Caco-2 (cell line): ENCODE results near the gene DDI2. TPM values are rescaled to one million over a fixed set of nuclear protein-coding genes. Genes with fewer than 3 reads are reported as not detected.

Source experiments
- BruUV-seq: library from RNA; stranded (reverse); fragments of 400-500 nt; replicated peaks from 2 replicates; lab custom pipeline; 2021; lab: Mats Ljungman, UMichigan
- CTCF ChIA-PET: fragments of 300-600 bp; sonication (Branson Sonifier 250); formaldehyde crosslinking; loops from one replicate; lab custom pipeline; 2022; ENCODE audit warnings: antibody characterized with exemption; lab: Charles Lee
- POLR2A ChIA-PET: fragments of 300-600 bp; sonication (Branson Sonifier 250); formaldehyde crosslinking; loops from one replicate; lab custom pipeline; 2022; ENCODE audit warnings: antibody characterized with exemption; lab: Charles Lee
- DNase-seq, 2 experiments: peaks; one replicate each; pipeline versions ENCODE4 v3.0.0 to v3.0.0-alpha.2; 2020 to 2022
- H3K27me3 ChIP-seq: replicated peaks from 2 replicates; pipeline ENCODE4 v1.6.0; 2011; ENCODE audit warnings: low read length; ENCODE audit not compliant: control insufficient read depth, insufficient read depth
- H3K36me3 ChIP-seq: 2 replicates; pipeline ENCODE4 v1.5.1; 2011; ENCODE audit warnings: low read length; ENCODE audit not compliant: control insufficient read depth, insufficient read depth
- H3K4me1 ChIP-seq: fragments of 250-450 bp; sonication (Bioruptor Pico); 2 replicates; pipeline ENCODE4 v1.5.1; 2020; ENCODE audit warnings: mild to moderate bottlenecking
- H3K4me3 ChIP-seq: 2 replicates; pipeline ENCODE4 v1.5.1; 2011; ENCODE audit warnings: low read depth, mild to moderate bottlenecking, control low read depth, low read length
- H3K9me3 ChIP-seq: fragments of 250-450 bp; sonication (Bioruptor Pico); 2 replicates; pipeline ENCODE4 v1.5.1; 2020; ENCODE audit warnings: mild to moderate bottlenecking, moderate library complexity
- H3K27ac Mint-ChIP-seq: one replicate; pipeline ENCODE4 v1.8.0; 2022; ENCODE audit warnings: mixed read lengths; ENCODE audit not compliant: unreplicated experiment
- H3K27me3 Mint-ChIP-seq: one replicate; pipeline ENCODE4 v1.8.0; 2022; ENCODE audit warnings: mixed read lengths; ENCODE audit not compliant: insufficient read depth, unreplicated experiment
- H3K36me3 Mint-ChIP-seq: one replicate; pipeline ENCODE4 v1.8.0; 2022; ENCODE audit warnings: mild to moderate bottlenecking, mixed read lengths; ENCODE audit not compliant: insufficient read depth, unreplicated experiment
- H3K4me1 Mint-ChIP-seq: one replicate; pipeline ENCODE4 v1.8.0; 2022; ENCODE audit warnings: low read depth, mixed read lengths; ENCODE audit not compliant: unreplicated experiment
- H3K4me3 Mint-ChIP-seq: one replicate; pipeline ENCODE4 v1.8.0; 2022; ENCODE audit warnings: mild to moderate bottlenecking, moderate library complexity, mixed read lengths; ENCODE audit not compliant: unreplicated experiment
- H3K9me3 Mint-ChIP-seq: one replicate; pipeline ENCODE4 v1.8.0; 2022; ENCODE audit warnings: mixed read lengths; ENCODE audit not compliant: unreplicated experiment
- CTCF ChIP-seq, 2 experiments: fragments of 200-600 bp in 1 of 2; IDR thresholded peaks; 1 replicate in 1 of 2; 2 replicates in 1 of 2; pipeline versions ENCODE4 v1.5.1 to v1.8.0; 2011 to 2022; ENCODE audit warnings: antibody characterized with exemption in 1 of 2, control low read depth in 1 of 2, inconsistent platforms in 1 of 2, low read depth in 1 of 2, low read length in 1 of 2, mild to moderate bottlenecking in 1 of 2, moderate library complexity in 1 of 2; ENCODE audit not compliant: insufficient read depth in 1 of 2, severe bottlenecking in 1 of 2, unreplicated experiment in 1 of 2
- intact Hi-C: fragments of 100-400 bp; cut with micrococcal nuclease; formaldehyde crosslinking; loops from one replicate; pipeline ENCODE4 v1.10.0; 2022; ENCODE audit not compliant: unreplicated experiment
- total RNA-seq: library from RNA; stranded (reverse); gene quantifications from 2 replicates; pipeline ENCODE4 v1.2.3, GENCODE V29; 2022

Gene DDI2
- total RNA-seq, 1 experiment from 2014 or later, result 53.4 TPM

DNA sequence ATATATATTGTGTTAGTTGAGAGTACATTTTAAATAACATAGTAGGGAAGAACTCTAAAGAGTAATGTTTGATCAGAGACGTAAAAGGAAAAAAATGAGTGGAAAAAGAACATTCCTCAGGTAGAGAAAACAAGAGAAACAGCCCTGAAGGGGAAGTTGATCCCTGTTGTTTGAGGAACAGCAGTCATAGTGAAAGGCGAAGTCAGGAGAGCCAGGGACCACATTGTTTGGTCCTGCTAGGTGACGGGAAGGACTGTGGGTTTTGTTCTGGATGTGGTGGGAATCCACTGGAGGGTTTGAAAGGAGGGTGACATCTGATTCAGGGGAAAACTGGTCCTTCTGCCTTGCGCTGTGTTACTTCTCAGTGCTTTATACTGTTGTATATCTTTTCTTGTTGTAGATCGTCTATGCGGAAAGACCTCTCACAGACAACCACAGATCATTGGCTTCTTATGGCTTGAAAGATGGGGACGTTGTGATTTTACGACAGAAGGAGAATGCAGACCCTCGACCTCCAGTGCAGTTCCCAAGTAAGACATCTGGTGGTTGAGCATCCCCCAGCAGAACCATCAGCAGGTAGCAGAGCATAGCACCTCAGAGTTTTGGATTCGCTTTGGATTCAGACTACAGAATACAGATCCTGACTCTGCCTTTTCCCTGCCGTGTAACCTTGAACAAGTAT is 9.2 kb downstream of the DDI2 start:
- BruUV-seq, result no TSS peak
- peaks cover 10% of the 10 kb centered on the region for H3K4me1 ChIP-seq
- ChIA-PET CTCF (no interaction called here), POLR2A (interaction anchor here (0.6 kb wide), 1 partner anchor 25 kb away, joined by 3 read pairs; no protein-coding TSS in a partner anchor)
- no peaks in the 10 kb centered on the region for H3K27me3 ChIP-seq
- H3K4me3 ChIP-seq, result no peak overlapping the region
- peaks cover 4% of the 10 kb centered on the region for H3K36me3 ChIP-seq
- TF ChIP-seq CTCF (IDR thresholded peaks at IDR 0.05; ENCODE audit: insufficient read depth in 1 of 2, low read depth in 1 of 2, low read length in 1 of 2, severe bottlenecking in 1 of 2, unreplicated experiment in 1 of 2), result no peak
- Mint-ChIP-seq H3K27me3 (no peaks in the 10 kb centered on the region), H3K9me3 (no peaks in the 10 kb centered on the region), H3K4me1 (peaks cover 24% of the 10 kb centered on the region), H3K4me3 (no peak overlapping the region), H3K36me3 (peaks cover 53% of the 10 kb centered on the region), H3K27ac (no peak overlapping the region)
- intact Hi-C loops, result no loop called here
- H3K9me3 ChIP-seq, result no peaks in the 10 kb centered on the region
- DNase-seq, result no peak

DNA sequence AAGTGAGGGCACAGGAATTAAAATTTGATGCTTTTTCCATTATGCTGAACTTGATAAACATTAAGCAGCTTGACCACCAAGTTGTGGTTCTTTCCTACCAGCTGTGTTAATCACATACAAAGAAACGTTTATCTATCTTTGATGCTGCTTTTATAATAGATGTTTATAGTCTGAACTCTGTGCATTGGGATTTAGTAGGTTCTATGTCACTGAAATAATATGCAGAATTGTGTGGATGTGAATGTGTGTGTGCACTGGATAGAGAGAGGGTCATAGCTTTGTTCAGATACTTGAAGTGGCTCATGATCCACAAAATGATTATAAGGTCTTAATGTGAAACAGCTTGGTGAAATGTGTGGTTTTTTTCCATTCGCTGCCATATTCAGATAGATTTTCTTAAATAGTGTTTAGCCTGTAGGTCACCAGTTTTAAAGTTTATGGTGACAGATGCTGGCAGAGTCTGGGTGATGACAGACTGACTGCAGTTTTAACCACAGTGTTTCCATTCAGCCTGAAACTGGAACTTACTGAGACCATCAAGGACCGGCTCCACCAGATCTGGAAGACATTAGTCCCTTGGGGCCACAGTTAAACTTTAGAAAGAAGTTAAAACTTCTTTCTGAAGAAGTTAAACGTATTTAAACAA is 10.2 kb downstream of the DDI2 start:
- intact Hi-C loops, result no loop called here
- BruUV-seq, result TSS peak; percentile 5

DNA sequence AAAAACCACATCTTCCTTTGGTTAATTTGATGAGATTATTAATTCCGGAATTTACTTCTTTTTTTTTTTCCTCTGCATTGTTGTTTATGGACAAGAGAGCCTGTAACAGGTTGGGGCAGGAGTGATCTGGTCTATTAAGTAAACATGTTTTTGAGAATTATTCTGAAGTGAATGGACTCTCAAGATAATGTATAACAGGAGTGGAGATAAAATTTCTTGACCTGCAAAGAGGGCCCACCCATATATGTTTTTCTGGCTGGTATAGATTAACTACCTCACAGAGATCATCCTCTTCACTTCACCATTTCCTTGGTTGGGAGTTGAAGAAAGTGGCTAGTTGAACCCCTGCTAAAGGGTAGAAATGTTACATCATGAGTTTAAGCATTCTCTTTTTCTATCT is 10.7 kb downstream of the DDI2 start:
- CTCF ChIA-PET, result no interaction called here
- no TSS peak for BruUV-seq

More for the DNA sequence above, 10.2 kb downstream of the DDI2 start:
- ChIA-PET CTCF (no interaction called here), POLR2A (no interaction called here)
- TF ChIP-seq CTCF (IDR thresholded peaks at IDR 0.05; ENCODE audit: insufficient read depth in 1 of 2, low read depth in 1 of 2, low read length in 1 of 2, severe bottlenecking in 1 of 2, unreplicated experiment in 1 of 2), result no peak
- Histone ChIP-seq H3K9me3 (no peaks in the 10 kb centered on the region), H3K4me3 (no peak overlapping the region), H3K4me1 (peaks cover under 1% of the 10 kb centered on the region; the same call in 1 of the 2 replicates), H3K27me3 (no peaks in the 10 kb centered on the region), H3K36me3 (peaks cover 4% of the 10 kb centered on the region; the same call in 1 of the 2 replicates)
- H3K4me1 Mint-ChIP-seq, result peaks cover 14% of the 10 kb centered on the region
- peaks cover 60% of the 10 kb centered on the region for H3K36me3 Mint-ChIP-seq
- H3K4me3 Mint-ChIP-seq, result no peak overlapping the region
- no peaks in the 10 kb centered on the region for H3K9me3 Mint-ChIP-seq
- DNase-seq, result no peak
- no peak overlapping the region for H3K27ac Mint-ChIP-seq
- no peaks in the 10 kb centered on the region for H3K27me3 Mint-ChIP-seq

More for the DNA sequence above, 10.7 kb downstream of the DDI2 start:
- no peaks in the 10 kb centered on the region for H3K9me3 ChIP-seq
- H3K27me3 Mint-ChIP-seq, result no peaks in the 10 kb centered on the region
- no peak for DNase-seq
- peaks cover 9% of the 10 kb centered on the region for H3K4me1 Mint-ChIP-seq
- H3K27ac Mint-ChIP-seq, result no peak overlapping the region
- intact Hi-C loops, result no loop called here
- POLR2A ChIA-PET, result no interaction called here
- no peak overlapping the region for H3K4me3 ChIP-seq
- H3K9me3 Mint-ChIP-seq, result no peaks in the 10 kb centered on the region
- peaks cover 4% of the 10 kb centered on the region; the same call in 1 of the 2 replicates for H3K36me3 ChIP-seq
- no peaks in the 10 kb centered on the region for H3K27me3 ChIP-seq
- no peak overlapping the region for H3K4me3 Mint-ChIP-seq
- TF ChIP-seq CTCF (IDR thresholded peaks at IDR 0.05; ENCODE audit: insufficient read depth in 1 of 2, low read depth in 1 of 2, low read length in 1 of 2, severe bottlenecking in 1 of 2, unreplicated experiment in 1 of 2), result no peak
- H3K4me1 ChIP-seq, result no peaks in the 10 kb centered on the region
- peaks cover 60% of the 10 kb centered on the region for H3K36me3 Mint-ChIP-seq
